HFFc6 (cell line): Measurements from ENCODE around the gene EIF4A3. TPM values are rescaled to one million over a fixed set of nuclear protein-coding genes. Genes with fewer than 3 reads are reported as not detected.

Experiments used
- DNase-seq: peaks from one replicate; pipeline ENCODE4 v3.0.0-alpha.2; 2018
- H3K27ac Mint-ChIP-seq: 2 replicates; pipeline ENCODE4 v1.8.0; 2020; ENCODE audit warnings: mild to moderate bottlenecking, mixed read lengths
- H3K27me3 Mint-ChIP-seq: 2 replicates; pipeline ENCODE4 v1.8.0; 2021; ENCODE audit warnings: mild to moderate bottlenecking, moderate library complexity, mixed read lengths; ENCODE audit not compliant: insufficient read depth
- H3K36me3 Mint-ChIP-seq: 2 replicates; pipeline ENCODE4 v1.8.0; 2021; ENCODE audit warnings: low read depth, mixed read lengths
- H3K4me1 Mint-ChIP-seq: 2 replicates; pipeline ENCODE4 v1.8.0; 2020; ENCODE audit warnings: low read depth, mixed read lengths
- H3K4me3 Mint-ChIP-seq: 2 replicates; pipeline ENCODE4 v1.8.0; 2020; ENCODE audit warnings: mild to moderate bottlenecking, moderate library complexity, mixed read lengths
- H3K9me3 Mint-ChIP-seq: 2 replicates; pipeline ENCODE4 v1.8.0; 2020; ENCODE audit warnings: mild to moderate bottlenecking, mixed read lengths
- microRNA-seq: library from miRNA; unstranded; fragments of <30 nt; microRNA quantifications from one replicate; pipeline ENCODE4, GENCODE V29; 2019
- total RNA-seq, 6 experiments: library from RNA; stranded (reverse); fragmentation: NEBNext Ultra II Directional; extraction: Animal tissue kit (Norgen Biotek cat#: 25700); gene quantifications; 2 replicates in 1 of 6; 3 replicates in 5 of 6; pipeline ENCODE4 v1.2.3, GENCODE V29; 2021
- TF ChIP-seq, protein P1 (sequence below): fragments of 200-600 bp; sonication (generic); IDR thresholded peaks from 2 replicates; pipeline ENCODE4 v1.5.0; 2021; ENCODE audit warnings: antibody characterized with exemption, mild to moderate bottlenecking

EIF4A3 gene
- total RNA-seq, 6 experiments from 2014 or later: 80.8 to 99.8 (median 88.4) TPM

DNA sequence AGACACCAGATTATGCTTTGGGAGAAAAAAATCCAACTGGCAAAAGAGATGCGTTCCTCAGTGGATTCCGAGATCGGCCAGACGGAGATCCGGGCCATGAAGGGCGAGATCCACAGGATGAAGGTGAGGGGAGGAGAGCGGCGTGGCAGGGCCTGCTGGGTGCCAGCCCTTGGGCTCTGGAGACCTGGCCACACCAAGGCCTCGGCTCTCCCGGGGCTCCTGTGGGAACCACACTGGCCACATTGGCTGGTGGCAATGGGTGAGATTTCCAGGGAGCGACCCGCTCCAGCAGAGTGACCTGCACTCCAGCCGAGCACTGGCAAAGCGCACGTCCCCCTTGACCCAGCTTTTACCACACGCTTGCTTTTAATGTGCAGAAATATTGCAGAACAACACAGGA, 57.2 kb downstream of the EIF4A3 start:
- TF ChIP-seq, protein P1, sequence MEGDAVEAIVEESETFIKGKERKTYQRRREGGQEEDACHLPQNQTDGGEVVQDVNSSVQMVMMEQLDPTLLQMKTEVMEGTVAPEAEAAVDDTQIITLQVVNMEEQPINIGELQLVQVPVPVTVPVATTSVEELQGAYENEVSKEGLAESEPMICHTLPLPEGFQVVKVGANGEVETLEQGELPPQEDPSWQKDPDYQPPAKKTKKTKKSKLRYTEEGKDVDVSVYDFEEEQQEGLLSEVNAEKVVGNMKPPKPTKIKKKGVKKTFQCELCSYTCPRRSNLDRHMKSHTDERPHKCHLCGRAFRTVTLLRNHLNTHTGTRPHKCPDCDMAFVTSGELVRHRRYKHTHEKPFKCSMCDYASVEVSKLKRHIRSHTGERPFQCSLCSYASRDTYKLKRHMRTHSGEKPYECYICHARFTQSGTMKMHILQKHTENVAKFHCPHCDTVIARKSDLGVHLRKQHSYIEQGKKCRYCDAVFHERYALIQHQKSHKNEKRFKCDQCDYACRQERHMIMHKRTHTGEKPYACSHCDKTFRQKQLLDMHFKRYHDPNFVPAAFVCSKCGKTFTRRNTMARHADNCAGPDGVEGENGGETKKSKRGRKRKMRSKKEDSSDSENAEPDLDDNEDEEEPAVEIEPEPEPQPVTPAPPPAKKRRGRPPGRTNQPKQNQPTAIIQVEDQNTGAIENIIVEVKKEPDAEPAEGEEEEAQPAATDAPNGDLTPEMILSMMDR: no peak
- DNase-seq: no peak
- Mint-ChIP-seq H3K36me3 (no peaks in the 10 kb centered on the region), H3K4me3 (no peak overlapping the region), H3K9me3 (no peaks in the 10 kb centered on the region), H3K27me3 (peaks cover 25% of the 10 kb centered on the region), H3K27ac (no peak overlapping the region), H3K4me1 (no peaks in the 10 kb centered on the region)

DNA sequence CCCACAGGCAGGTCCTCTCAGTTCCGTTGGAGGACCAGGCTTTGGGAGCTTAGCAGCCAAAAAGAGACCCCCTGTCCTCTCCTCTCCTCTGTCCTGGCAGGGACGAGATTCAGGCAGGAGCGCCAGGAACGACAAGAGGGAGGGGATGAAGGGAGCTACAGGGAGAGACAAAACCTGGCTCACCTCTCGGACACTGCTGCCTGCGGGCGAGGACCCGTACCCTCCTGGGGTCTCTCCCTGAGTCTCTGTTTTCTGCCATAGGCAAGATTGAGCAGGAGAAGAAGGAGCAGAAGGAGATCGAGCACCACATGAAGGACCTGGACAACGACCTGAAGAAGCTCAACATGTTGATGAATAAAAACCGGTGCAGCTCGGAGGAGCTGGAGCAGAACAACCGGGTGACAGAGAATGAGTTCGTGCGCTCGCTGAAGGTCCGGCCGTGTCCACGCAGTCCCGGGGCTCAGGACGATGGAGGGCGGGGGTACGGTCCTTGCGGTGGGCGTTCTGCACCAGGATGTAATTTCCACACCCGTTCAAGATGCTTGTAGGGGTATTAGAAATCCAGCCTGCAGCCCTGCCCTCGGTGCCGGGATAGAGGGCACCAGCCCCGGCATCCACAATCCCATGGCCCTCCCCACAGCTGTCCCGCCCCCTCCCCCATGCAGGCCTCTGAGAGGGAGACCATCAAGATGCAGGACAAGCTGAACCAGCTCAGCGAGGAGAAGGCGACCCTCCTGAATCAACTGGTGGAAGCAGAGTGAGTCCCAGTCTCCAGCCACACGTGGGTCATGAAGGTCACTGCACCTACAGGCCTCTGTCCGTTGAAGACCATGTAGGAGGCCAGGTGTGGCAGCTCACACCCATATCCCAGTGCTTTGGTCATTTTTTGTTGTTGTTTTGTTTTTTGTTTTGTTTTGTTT, 59.3 kb downstream of the EIF4A3 start:
- Mint-ChIP-seq H3K9me3 (no peaks in the 10 kb centered on the region), H3K4me1 (no peaks in the 10 kb centered on the region), H3K4me3 (no peak overlapping the region), H3K36me3 (no peaks in the 10 kb centered on the region), H3K27me3 (peaks cover 18% of the 10 kb centered on the region), H3K27ac (no peak overlapping the region)
- DNase-seq: no peak
- TF ChIP-seq, protein P1: no peak

DNA sequence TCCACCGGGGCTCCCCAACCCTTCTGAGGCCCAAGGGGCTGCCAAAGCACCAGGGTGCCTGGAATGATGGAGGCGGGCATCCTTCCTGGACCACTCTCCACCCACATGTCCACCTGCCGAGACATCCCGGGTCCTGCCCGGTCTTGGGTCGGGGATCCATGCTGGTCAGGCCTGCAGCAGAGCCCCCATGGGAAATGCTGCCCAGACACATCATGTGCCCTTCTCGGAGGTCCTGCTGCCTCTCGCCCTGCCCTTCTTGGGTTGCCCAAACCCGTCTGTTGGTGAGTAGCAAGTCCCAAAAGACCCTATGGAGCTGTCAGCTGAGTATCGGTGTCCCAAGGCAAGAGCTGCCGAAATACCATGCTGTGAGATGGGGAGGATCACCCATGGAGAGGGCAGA, 60.3 kb downstream of the EIF4A3 start:
- no peaks in the 10 kb centered on the region for H3K4me1 Mint-ChIP-seq
- TF ChIP-seq, protein P1: no peak
- H3K9me3 Mint-ChIP-seq: no peaks in the 10 kb centered on the region
- H3K4me3 Mint-ChIP-seq: no peak overlapping the region
- no peaks in the 10 kb centered on the region for H3K36me3 Mint-ChIP-seq
- H3K27ac Mint-ChIP-seq: no peak overlapping the region
- DNase-seq: no peak
- H3K27me3 Mint-ChIP-seq: peaks cover 11% of the 10 kb centered on the region

DNA sequence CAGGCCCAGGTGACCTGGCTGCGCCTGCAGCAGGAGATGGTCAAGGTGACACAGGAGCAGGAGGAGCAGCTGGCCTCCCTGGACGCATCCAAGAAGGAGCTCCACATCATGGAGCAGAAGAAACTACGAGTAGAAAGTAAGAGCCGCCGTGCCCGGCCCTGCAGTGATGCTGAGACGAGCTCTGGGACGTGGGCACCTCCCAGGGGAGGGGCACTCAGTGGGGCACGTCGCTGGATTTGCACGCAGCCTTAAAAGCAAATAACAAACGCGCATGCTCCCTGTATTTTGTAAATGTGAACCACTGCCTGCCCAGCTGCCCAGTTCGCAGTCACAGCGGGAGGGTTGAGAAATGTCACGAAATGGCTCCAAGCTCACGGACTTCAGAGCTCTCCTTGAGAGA, 60.8 kb downstream of the EIF4A3 start:
- Mint-ChIP-seq H3K4me1 (no peaks in the 10 kb centered on the region), H3K36me3 (no peaks in the 10 kb centered on the region), H3K4me3 (no peak overlapping the region), H3K27me3 (peaks cover 11% of the 10 kb centered on the region), H3K9me3 (no peaks in the 10 kb centered on the region), H3K27ac (no peak overlapping the region)
- TF ChIP-seq, protein P1: no peak
- DNase-seq: no peak

DNA sequence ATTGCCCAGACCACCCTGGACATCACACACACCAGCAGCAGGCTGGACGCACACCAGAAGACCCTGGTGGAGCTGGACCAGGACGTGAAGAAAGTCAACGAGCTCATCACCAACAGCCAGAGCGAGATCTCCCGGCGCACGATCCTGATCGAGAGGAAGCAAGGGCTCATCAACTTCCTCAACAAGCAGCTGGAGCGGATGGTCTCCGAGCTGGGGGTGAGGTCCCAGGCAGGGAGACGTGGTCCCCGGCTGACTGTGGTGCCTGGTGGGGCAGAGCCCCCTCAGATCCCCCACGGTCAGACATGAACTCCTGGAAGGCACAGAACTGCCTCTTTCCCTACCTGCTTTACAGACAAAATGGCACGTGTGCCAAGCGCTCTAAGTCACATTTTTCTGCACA, 62.2 kb downstream of the EIF4A3 start:
- Mint-ChIP-seq H3K9me3 (no peaks in the 10 kb centered on the region), H3K27me3 (peaks cover 9% of the 10 kb centered on the region), H3K27ac (no peak overlapping the region), H3K36me3 (no peaks in the 10 kb centered on the region), H3K4me3 (no peak overlapping the region), H3K4me1 (no peaks in the 10 kb centered on the region)
- TF ChIP-seq, protein P1: no peak
- no peak for DNase-seq

Small RNAs within 50 kb of the gene (microRNA-seq; reads per million reads assigned to microRNA genes)
- not detected for gene MIR1268B

Other genes with a start within 250 kb of the EIF4A3 start
- 10 to 100 TPM; 15.1 to 25.5 (median 17.9) TPM for gene TBC1D16, start 111.3 kb downstream of the EIF4A3 start, total RNA-seq
- gene CCDC40, start 110.5 kb downstream of the EIF4A3 start, total RNA-seq: 1 to 10 TPM; 1.7 to 3.2 (median 2.1) TPM
- gene GAA, start 45.5 kb downstream of the EIF4A3 start, total RNA-seq: 10 to 100 TPM; 17.4 to 34.1 (median 18.6) TPM
- not detected for gene CARD14, start 22.9 kb upstream of the EIF4A3 start, total RNA-seq
- gene SGSH, start 73.2 kb upstream of the EIF4A3 start, total RNA-seq: 10 to 100 TPM; 41.2 to 52.6 (median 47.5) TPM
- gene SLC26A11, start 73.3 kb upstream of the EIF4A3 start, total RNA-seq: 10 to 100 TPM; 11.4 to 13.6 (median 12.5) TPM
- gene RNF213, start 113.7 kb upstream of the EIF4A3 start, total RNA-seq: 10 to 100 TPM; 42.0 to 51.6 (median 48.3) TPM